Loucy (cell line): Measurements from ENCODE around the gene WNT11.

Experiments
- H2AFZ ChIP-seq: fragments of 200-600 bp; sonication (generic); 2 replicates; pipeline ENCODE4 v1.6.0; 2016; ENCODE audit warnings: antibody characterized with exemption, mild to moderate bottlenecking, low read length, moderate library complexity
- H3F3A ChIP-seq: fragments of 200-600 bp; 2 replicates; pipeline ENCODE4 v1.6.0; 2016; ENCODE audit warnings: antibody characterized with exemption, low read depth, mild to moderate bottlenecking
- H3K27me3 ChIP-seq: fragments of 200-600 bp; sonication (generic); 2 replicates; pipeline ENCODE4 v1.6.1; 2014; ENCODE audit warnings: low read length, mild to moderate bottlenecking; ENCODE audit not compliant: insufficient read depth, poor library complexity, severe bottlenecking
- H3K36me3 ChIP-seq: fragments of 200-600 bp; sonication (generic); 2 replicates; pipeline ENCODE4 v1.6.1; 2016; ENCODE audit warnings: low read length; ENCODE audit not compliant: insufficient read depth
- H3K4me1 ChIP-seq: fragments of 200-600 bp; sonication (generic); 2 replicates; pipeline ENCODE4 v1.5.1; 2014; ENCODE audit warnings: low read length, mild to moderate bottlenecking; ENCODE audit not compliant: insufficient read depth, poor library complexity, severe bottlenecking
- H3K4me2 ChIP-seq: fragments of 200-600 bp; sonication (generic); 2 replicates; pipeline ENCODE4 v1.6.0; 2014; ENCODE audit warnings: antibody characterized with exemption, low read length, low read depth, mild to moderate bottlenecking; ENCODE audit not compliant: poor library complexity, severe bottlenecking
- H3K4me3 ChIP-seq: fragments of 200-600 bp; sonication (generic); 2 replicates; pipeline ENCODE4 v1.5.1; 2014; ENCODE audit warnings: low read length, mild to moderate bottlenecking, mixed read lengths; ENCODE audit not compliant: poor library complexity, severe bottlenecking
- H3K79me2 ChIP-seq: fragments of 200-600 bp; sonication (generic); 2 replicates; pipeline ENCODE4 v1.6.1; 2014; ENCODE audit warnings: low read length; ENCODE audit not compliant: insufficient read depth
- H3K9ac ChIP-seq: fragments of 200-600 bp; sonication (generic); 2 replicates; pipeline ENCODE4 v1.6.0; 2014; ENCODE audit warnings: mild to moderate bottlenecking, low read depth, low read length, moderate library complexity; ENCODE audit not compliant: poor library complexity, severe bottlenecking
- H3K9me2 ChIP-seq: fragments of 200-600 bp; sonication (generic); replicated peaks from 2 replicates; pipeline ENCODE4 v1.6.1; 2016; ENCODE audit warnings: low read depth, low read length, mixed read lengths
- H3K9me3 ChIP-seq: fragments of 200-600 bp; sonication (generic); 2 replicates; pipeline ENCODE4 v1.6.1; 2014; ENCODE audit warnings: mild to moderate bottlenecking, antibody characterized with exemption, low read length, low read depth; ENCODE audit not compliant: insufficient read depth
- H4K20me1 ChIP-seq: fragments of 200-600 bp; sonication (generic); 2 replicates; pipeline ENCODE4 v1.6.0; 2014; ENCODE audit warnings: antibody characterized with exemption, low read length, mild to moderate bottlenecking; ENCODE audit not compliant: insufficient read depth, poor library complexity, severe bottlenecking
- EZH2phosphoT487 ChIP-seq: fragments of 200-600 bp; IDR thresholded peaks from 2 replicates; pipeline ENCODE4 v1.6.1; 2018; ENCODE audit warnings: antibody characterized with exemption, mild to moderate bottlenecking, moderate library complexity, borderline replicate concordance
- TF ChIP-seq, protein P1 (sequence below): fragments of 200-600 bp; sonication (generic); conservative IDR thresholded peaks from 2 replicates; pipeline ENCODE4 v1.5.1; 2014; ENCODE audit warnings: mild to moderate bottlenecking, antibody characterized with exemption, low read length

The WNT11 gene

DNA sequence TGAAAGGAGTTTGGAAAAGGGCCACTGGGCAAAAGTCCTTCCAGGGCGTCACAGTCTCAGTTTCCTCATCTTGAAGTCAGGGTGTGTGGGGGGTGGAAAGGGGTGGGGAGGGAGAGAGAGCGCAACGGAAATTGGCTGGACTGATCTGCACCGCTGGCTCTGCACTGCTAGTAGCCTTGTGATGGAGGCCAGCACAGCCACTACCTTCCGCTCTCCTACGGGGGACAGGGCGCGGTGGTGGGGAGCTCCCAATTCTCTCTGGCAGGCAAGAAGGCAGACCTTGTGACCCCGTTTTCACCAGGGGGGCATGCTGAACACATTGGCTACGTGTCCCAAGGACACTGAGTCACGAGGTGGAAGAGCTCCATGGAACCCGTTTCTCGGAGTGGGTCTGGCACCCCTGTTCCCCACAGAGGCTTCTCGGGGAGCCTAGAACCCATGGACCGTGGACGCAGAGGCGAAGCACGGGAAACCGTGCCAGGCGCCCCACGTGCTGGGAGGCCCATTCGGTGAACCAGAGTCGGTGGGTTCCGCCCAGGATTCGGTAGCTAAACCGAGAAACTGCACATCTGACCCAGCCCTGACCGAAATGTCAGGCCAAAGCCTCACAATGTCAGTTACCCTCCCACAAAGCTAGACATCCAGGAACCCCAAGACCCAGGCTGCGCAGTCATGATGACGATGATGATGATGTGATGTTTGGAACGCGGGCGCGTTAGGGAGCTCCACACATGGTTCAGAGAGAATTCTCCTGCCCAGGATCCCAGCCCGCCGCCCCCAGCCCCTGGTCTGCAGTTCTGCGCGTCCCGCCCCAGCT lies 28.3 kb upstream of the WNT11 start:
- no peaks in the 10 kb centered on the region for H3K9me2 ChIP-seq
- peak overlapping the region; percentile 89 for H3K4me2 ChIP-seq
- H3K9me3 ChIP-seq, result no peaks in the 10 kb centered on the region
- no peaks in the 10 kb centered on the region for H4K20me1 ChIP-seq
- no peaks in the 10 kb centered on the region for H3K79me2 ChIP-seq
- no peaks in the 10 kb centered on the region for H3K27me3 ChIP-seq
- peaks cover 59% of the 10 kb centered on the region for H3K4me1 ChIP-seq
- peak overlapping the region; percentile 81 for H2AFZ ChIP-seq
- TF ChIP-seq, protein P1, sequence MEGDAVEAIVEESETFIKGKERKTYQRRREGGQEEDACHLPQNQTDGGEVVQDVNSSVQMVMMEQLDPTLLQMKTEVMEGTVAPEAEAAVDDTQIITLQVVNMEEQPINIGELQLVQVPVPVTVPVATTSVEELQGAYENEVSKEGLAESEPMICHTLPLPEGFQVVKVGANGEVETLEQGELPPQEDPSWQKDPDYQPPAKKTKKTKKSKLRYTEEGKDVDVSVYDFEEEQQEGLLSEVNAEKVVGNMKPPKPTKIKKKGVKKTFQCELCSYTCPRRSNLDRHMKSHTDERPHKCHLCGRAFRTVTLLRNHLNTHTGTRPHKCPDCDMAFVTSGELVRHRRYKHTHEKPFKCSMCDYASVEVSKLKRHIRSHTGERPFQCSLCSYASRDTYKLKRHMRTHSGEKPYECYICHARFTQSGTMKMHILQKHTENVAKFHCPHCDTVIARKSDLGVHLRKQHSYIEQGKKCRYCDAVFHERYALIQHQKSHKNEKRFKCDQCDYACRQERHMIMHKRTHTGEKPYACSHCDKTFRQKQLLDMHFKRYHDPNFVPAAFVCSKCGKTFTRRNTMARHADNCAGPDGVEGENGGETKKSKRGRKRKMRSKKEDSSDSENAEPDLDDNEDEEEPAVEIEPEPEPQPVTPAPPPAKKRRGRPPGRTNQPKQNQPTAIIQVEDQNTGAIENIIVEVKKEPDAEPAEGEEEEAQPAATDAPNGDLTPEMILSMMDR, result no peak
- no peak for TF ChIP-seq EZH2phosphoT487
- H3K9ac ChIP-seq, result peak overlapping the region; percentile 76
- no peaks in the 10 kb centered on the region for H3K36me3 ChIP-seq
- peak overlapping the region; percentile 93 for H3K4me3 ChIP-seq
- H3F3A ChIP-seq, result peaks cover 7% of the 10 kb centered on the region

DNA sequence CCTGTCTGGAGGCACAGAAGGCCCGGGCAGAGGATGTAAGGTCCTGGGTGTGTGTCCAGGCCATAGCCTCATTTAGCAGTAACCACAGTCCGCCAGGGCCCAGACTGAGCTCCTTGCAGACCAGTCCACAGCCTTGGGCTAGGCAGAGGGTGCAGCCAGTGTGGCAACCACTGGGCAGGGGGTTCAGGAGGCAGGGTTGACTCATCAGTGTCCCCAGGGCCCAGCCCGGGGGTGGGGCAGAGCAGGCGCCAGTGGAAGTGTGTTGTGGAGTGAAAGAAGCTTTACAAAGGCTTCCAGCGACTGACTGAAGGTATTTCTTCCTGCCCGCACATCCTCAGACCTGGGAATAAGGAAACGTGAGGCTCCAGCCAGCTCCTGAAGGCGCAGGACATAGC lies 27.7 kb upstream of the WNT11 start:
- TF ChIP-seq, protein P1, result no peak
- no peak for TF ChIP-seq EZH2phosphoT487
- no peaks in the 10 kb centered on the region for H4K20me1 ChIP-seq
- no peaks in the 10 kb centered on the region for H3K27me3 ChIP-seq
- peak overlapping the region; percentile 93 for H3K4me3 ChIP-seq
- H3F3A ChIP-seq, result peaks cover 7% of the 10 kb centered on the region
- H3K9me2 ChIP-seq, result no peaks in the 10 kb centered on the region
- H3K9me3 ChIP-seq, result no peaks in the 10 kb centered on the region
- no peaks in the 10 kb centered on the region for H3K36me3 ChIP-seq
- H3K4me2 ChIP-seq, result peak overlapping the region; percentile 89
- no peak overlapping the region for H2AFZ ChIP-seq
- H3K79me2 ChIP-seq, result no peaks in the 10 kb centered on the region
- peaks cover 59% of the 10 kb centered on the region for H3K4me1 ChIP-seq
- H3K9ac ChIP-seq, result peak overlapping the region; percentile 76

DNA sequence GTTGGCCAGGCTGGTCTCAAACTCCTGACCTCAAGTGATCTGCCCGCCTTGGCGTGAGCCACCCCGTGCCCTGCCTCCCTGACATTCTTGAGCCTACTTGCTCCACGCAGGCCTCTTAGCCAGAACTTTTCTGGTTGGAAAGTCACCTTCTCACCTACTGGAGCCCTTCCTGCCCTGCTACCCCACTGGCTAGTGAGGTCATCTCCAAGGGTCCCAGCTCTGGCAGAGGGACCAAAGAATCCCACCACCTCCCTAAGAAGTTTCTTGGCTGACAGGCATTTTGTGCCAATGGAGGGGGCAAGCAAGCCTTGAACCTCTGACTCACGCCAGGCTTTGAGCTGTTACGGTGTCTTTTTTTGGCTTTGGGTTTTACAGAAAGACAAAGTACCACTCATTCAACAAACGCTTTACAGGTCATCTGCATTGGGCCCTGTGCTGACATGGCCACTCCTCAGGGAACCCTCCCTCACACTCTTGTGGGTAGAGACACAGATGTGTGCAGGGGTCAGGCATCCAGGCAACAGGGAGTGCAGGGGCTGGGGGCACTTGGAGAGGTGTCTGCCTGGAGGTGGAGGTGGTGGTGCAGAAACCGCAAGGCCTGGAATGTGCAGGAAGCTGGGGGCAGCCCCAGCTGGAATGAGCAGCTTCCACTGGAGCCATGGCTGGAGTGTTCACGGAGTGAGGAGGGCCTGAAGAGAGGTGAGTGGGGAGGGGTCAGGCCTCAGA lies 27.1 kb upstream of the WNT11 start:
- Histone ChIP-seq H3K4me3 (peak overlapping the region; percentile 93), H3K4me2 (peak overlapping the region; percentile 89), H2AFZ (no peak overlapping the region)

More for the DNA sequence above, 27.1 kb upstream of the WNT11 start:
- peaks cover 7% of the 10 kb centered on the region for H3F3A ChIP-seq
- no peaks in the 10 kb centered on the region for H3K79me2 ChIP-seq
- no peaks in the 10 kb centered on the region for H3K36me3 ChIP-seq
- no peaks in the 10 kb centered on the region for H3K9me2 ChIP-seq
- H3K9ac ChIP-seq, result peak overlapping the region; percentile 76
- no peak for TF ChIP-seq EZH2phosphoT487
- TF ChIP-seq, protein P1, result no peak
- peaks cover 59% of the 10 kb centered on the region for H3K4me1 ChIP-seq
- no peaks in the 10 kb centered on the region for H3K27me3 ChIP-seq
- H3K9me3 ChIP-seq, result no peaks in the 10 kb centered on the region
- no peaks in the 10 kb centered on the region for H4K20me1 ChIP-seq
